PC-3 (cell line): ENCODE measurements around the gene POLR2F. TPM values are rescaled to one million over a fixed set of nuclear protein-coding genes. Genes with fewer than 3 reads are reported as not detected.

Experiments
- ATAC-seq: fragments of 200-7000 bp; cut with Tn5 transposase; 2 replicates; pipeline ENCODE4 v1.9.1; 2020; ENCODE audit warnings: mild to moderate bottlenecking, moderate library complexity
- BruUV-seq: library from RNA; stranded (reverse); fragments of 400-500 nt; replicated peaks from 2 replicates; lab custom pipeline; 2021; lab: Mats Ljungman, UMichigan
- CTCF ChIA-PET: fragments of 300-600 bp; sonication (Branson Sonifier 250); formaldehyde crosslinking; loops from one replicate; lab custom pipeline; 2022; ENCODE audit warnings: antibody characterized with exemption; lab: Charles Lee
- POLR2A ChIA-PET: fragments of 300-600 bp; sonication (Branson Sonifier 250); formaldehyde crosslinking; loops from one replicate; lab custom pipeline; 2022; ENCODE audit warnings: antibody characterized with exemption; ENCODE audit not compliant: unreplicated experiment; lab: Charles Lee
- DNase-seq: peaks from one replicate; pipeline ENCODE4 v3.0.0-alpha.2; 2015
- H2AFZ ChIP-seq: fragments of 300-600 bp; sonication (generic); 2 replicates; pipeline ENCODE4 v1.6.0; 2016; ENCODE audit warnings: antibody characterized with exemption, low read length
- H3F3A ChIP-seq: fragments of 300-600 bp; sonication (generic); one replicate; pipeline ENCODE4 v1.6.0; 2017; ENCODE audit warnings: antibody characterized with exemption, low read length, control low read depth, mild to moderate bottlenecking; ENCODE audit not compliant: unreplicated experiment
- H3K27ac ChIP-seq: fragments of 300-600 bp; sonication (generic); 2 replicates; pipeline ENCODE4 v1.5.1; 2016; ENCODE audit warnings: mild to moderate bottlenecking, low read length
- H3K27me3 ChIP-seq: fragments of 300-600 bp; sonication (generic); 2 replicates; pipeline ENCODE4 v1.6.1; 2016; ENCODE audit warnings: low read length, mixed read lengths
- H3K36me3 ChIP-seq: fragments of 300-600 bp; sonication (generic); 2 replicates; pipeline ENCODE4 v1.6.1; 2016; ENCODE audit warnings: low read depth, mixed run types, low read length, mixed read lengths
- H3K4me1 ChIP-seq: fragments of 300-600 bp; sonication (generic); 2 replicates; pipeline ENCODE4 v1.5.1; 2016; ENCODE audit warnings: low read length; ENCODE audit not compliant: insufficient read depth
- H3K4me2 ChIP-seq: fragments of 300-600 bp; sonication (generic); 2 replicates; pipeline ENCODE4 v1.6.0; 2016; ENCODE audit warnings: low read length
- H3K4me3 ChIP-seq: fragments of 300-600 bp; sonication (generic); 2 replicates; pipeline ENCODE4 v1.5.1; 2016; ENCODE audit warnings: mild to moderate bottlenecking, low read length, mixed read lengths
- H3K79me2 ChIP-seq: fragments of 300-600 bp; sonication (generic); 2 replicates; pipeline ENCODE4 v1.6.1; 2017; ENCODE audit warnings: low read length, mixed read lengths
- H3K9ac ChIP-seq: fragments of 300-600 bp; sonication (generic); 2 replicates; pipeline ENCODE4 v1.6.0; 2016; ENCODE audit warnings: mild to moderate bottlenecking, low read length
- H3K9me2 ChIP-seq: fragments of 300-600 bp; sonication (generic); replicated peaks from 2 replicates; pipeline ENCODE4 v1.6.1; 2016; ENCODE audit warnings: mixed run types, low read length, mixed read lengths
- H3K9me3 ChIP-seq: fragments of 300-600 bp; sonication (generic); 2 replicates; pipeline ENCODE4 v1.6.1; 2016; ENCODE audit warnings: low read length, mixed read lengths
- H4K20me1 ChIP-seq: fragments of 300-600 bp; sonication (generic); 2 replicates; pipeline ENCODE4 v1.6.1; 2016; ENCODE audit warnings: low read length, mixed read lengths
- CTCF ChIP-seq: fragments of 300-600 bp; sonication (generic); conservative IDR thresholded peaks from 2 replicates; pipeline ENCODE4 v1.5.1; 2017; ENCODE audit warnings: antibody characterized with exemption, low read depth, mild to moderate bottlenecking, low read length
- EZH2 ChIP-seq: fragments of 300-600 bp; sonication (generic); IDR thresholded peaks from one replicate; pipeline ENCODE4 v1.6.1; 2017; ENCODE audit warnings: antibody characterized with exemption, mild to moderate bottlenecking, low read length; ENCODE audit not compliant: unreplicated experiment
- EZH2phosphoT487 ChIP-seq: fragments of 300-600 bp; sonication (generic); IDR thresholded peaks from 2 replicates; pipeline ENCODE4 v1.6.1; 2018; ENCODE audit warnings: mild to moderate bottlenecking, antibody characterized with exemption, low read length, borderline replicate concordance
- intact Hi-C: fragments of 100-400 bp; cut with micrococcal nuclease; formaldehyde crosslinking; loops from 2 replicates; pipeline ENCODE4 v1.9.0; 2023
- total RNA-seq: library from RNA; depleted of rRNA; stranded (reverse); fragments of >200 nt; gene quantifications from 2 replicates; pipeline ENCODE4 v1.2.3, GENCODE V29; 2014

POLR2F gene
- total RNA-seq, 1 experiment from 2014 or later = 177 TPM

- no peaks in the 10 kb centered on the region for H3F3A ChIP-seq
- no peak overlapping the region for H3K4me3 ChIP-seq
- ChIA-PET POLR2A (interaction anchor here (0.6 kb wide), 1 partner anchor 140 kb away, joined by 6 read pairs; no protein-coding TSS in a partner anchor), CTCF (no interaction called here)
- TF ChIP-seq EZH2 = no peak
- no peak for TF ChIP-seq CTCF
- TF ChIP-seq EZH2phosphoT487 = no peak
- H3K27me3 ChIP-seq = no peaks in the 10 kb centered on the region
- DNase-seq = no peak
- no TSS peak for BruUV-seq
- no peak overlapping the region for H3K4me2 ChIP-seq
- no peaks in the 10 kb centered on the region for H4K20me1 ChIP-seq
- no peak overlapping the region for H3K27ac ChIP-seq
- no peak overlapping the region for H2AFZ ChIP-seq
- peaks cover 11% of the 10 kb centered on the region for H3K79me2 ChIP-seq
- intact Hi-C loops = no loop called here
- H3K4me1 ChIP-seq = peaks cover 5% of the 10 kb centered on the region
- ATAC-seq = no peak
- H3K36me3 ChIP-seq = peaks cover 25% of the 10 kb centered on the region; the same call in 1 of the 2 replicates
- no peaks in the 10 kb centered on the region for H3K9me3 ChIP-seq
- H3K9ac ChIP-seq = no peak overlapping the region
- no peaks in the 10 kb centered on the region for H3K9me2 ChIP-seq
Measured at GRCh38 chr22:37959231-37959825, 5.8 kb downstream of the POLR2F start.

GRCh38 chr22:37961062-37961461, 7.6 kb downstream of the POLR2F start:
- Histone ChIP-seq H3K9me2 (no peaks in the 10 kb centered on the region), H2AFZ (no peak overlapping the region), H3K4me3 (no peak overlapping the region), H4K20me1 (no peaks in the 10 kb centered on the region), H3F3A (no peaks in the 10 kb centered on the region), H3K4me1 (no peaks in the 10 kb centered on the region), H3K27me3 (no peaks in the 10 kb centered on the region), H3K9ac (no peak overlapping the region), H3K36me3 (peaks cover 33% of the 10 kb centered on the region; the same call in 1 of the 2 replicates), H3K79me2 (no peaks in the 10 kb centered on the region), H3K27ac (no peak overlapping the region), H3K4me2 (no peak overlapping the region), H3K9me3 (no peaks in the 10 kb centered on the region)
- CTCF ChIA-PET = no interaction called here
- ATAC-seq = no peak
- intact Hi-C loops = no loop called here
- BruUV-seq = no TSS peak
- POLR2A ChIA-PET = no interaction called here
- DNase-seq = no peak
- TF ChIP-seq CTCF (no peak), EZH2 (no peak), EZH2phosphoT487 (no peak)

GRCh38 chr22:37965940-37966664, 12.6 kb downstream of the POLR2F start:
- TF ChIP-seq EZH2 (no peak), CTCF (no peak), EZH2phosphoT487 (no peak)
- Histone ChIP-seq H2AFZ (no peak overlapping the region), H3K36me3 (peaks cover 21% of the 10 kb centered on the region), H3K27ac (no peak overlapping the region), H3K9me3 (no peaks in the 10 kb centered on the region), H3K79me2 (no peaks in the 10 kb centered on the region), H3K9ac (no peak overlapping the region), H3K4me1 (no peaks in the 10 kb centered on the region), H3K27me3 (no peaks in the 10 kb centered on the region), H3K4me2 (no peak overlapping the region), H4K20me1 (no peaks in the 10 kb centered on the region), H3K4me3 (no peak overlapping the region), H3F3A (no peaks in the 10 kb centered on the region), H3K9me2 (no peaks in the 10 kb centered on the region)
- ATAC-seq = no peak
- BruUV-seq = no TSS peak
- intact Hi-C loops = no loop called here
- POLR2A ChIA-PET = no interaction called here
- no peak for DNase-seq
- CTCF ChIA-PET = no interaction called here
